Measurements from ENCODE around the gene KAT8. TPM values are rescaled to one million over a fixed set of nuclear protein-coding genes. Genes with fewer than 3 reads are reported as not detected.
"Not testable (repeated sequence)": the region's sequence is repeated elsewhere in the genome, so short reads cannot be mapped to it uniquely, and the experiment has no call there.

Gene KAT8
- total RNA-seq, 2 experiments from 2014 or later: 86.9 to 95.3 TPM

GRCh38 chr16:31099860-31100638 lies 17.4 kb upstream of the KAT8 start:
- no peak for TF ChIP-seq CTCF (conservative IDR thresholded peaks at IDR 0.05; ENCODE audit: low read length)
- TF ChIP-seq EZH2phosphoT487 (IDR thresholded peaks at IDR 0.05; ENCODE audit: borderline replicate concordance, low read depth, low read length): no peak
- intact Hi-C loops (cut with micrococcal nuclease; ENCODE audit: unreplicated experiment): no loop called here
- Histone ChIP-seq H3K9me3 (ENCODE audit: low read length) (no peaks in the 10 kb centered on the region), H3K36me3 (ENCODE audit: insufficient read depth, low read length) (no peaks in the 10 kb centered on the region), H3K4me3 (ENCODE audit: low read depth, low read length, poor library complexity, severe bottlenecking) (no peak overlapping the region), H3K4me1 (ENCODE audit: insufficient read depth, low read length, poor library complexity, severe bottlenecking) (peaks cover 8% of the 10 kb centered on the region), H3K79me2 (ENCODE audit: insufficient read depth, low read depth, low read length) (no peaks in the 10 kb centered on the region), H4K20me1 (ENCODE audit: insufficient read depth, low read length) (no peaks in the 10 kb centered on the region), H3K27ac (ENCODE audit: low read depth, low read length, poor library complexity, severe bottlenecking) (no peak overlapping the region), H3K4me2 (ENCODE audit: low read length) (no peak overlapping the region), H2AFZ (ENCODE audit: low read length) (no peak overlapping the region), H3K9me2 (ENCODE audit: insufficient read depth, low read length) (no peaks in the 10 kb centered on the region)
- POLR2A ChIA-PET: interaction anchor here (0.6 kb wide), 3 partner anchors 21 to 541 kb away, joined by 3 to 7 read pairs (median 3); no protein-coding TSS in a partner anchor
- BruUV-seq (replicated peaks): no TSS peak
- no peak for DNase-seq (ENCODE audit: low spot score)
- CTCF ChIA-PET (ENCODE audit: unreplicated experiment): no interaction called here

- H3K27ac ChIP-seq (ENCODE audit: low read depth, low read length, poor library complexity, severe bottlenecking); H3K9me3 ChIP-seq (ENCODE audit: low read length); H4K20me1 ChIP-seq (ENCODE audit: insufficient read depth, low read length); BruUV-seq (replicated peaks); DNase-seq (ENCODE audit: low spot score); H3K4me3 ChIP-seq (ENCODE audit: low read depth, low read length, poor library complexity, severe bottlenecking); H3K79me2 ChIP-seq (ENCODE audit: insufficient read depth, low read depth, low read length); H2AFZ ChIP-seq (ENCODE audit: low read length); H3K4me2 ChIP-seq (ENCODE audit: low read length); intact Hi-C loops (cut with micrococcal nuclease; ENCODE audit: unreplicated experiment); H3K9me2 ChIP-seq (ENCODE audit: insufficient read depth, low read length); H3K4me1 ChIP-seq (ENCODE audit: insufficient read depth, low read length, poor library complexity, severe bottlenecking); H3K36me3 ChIP-seq (ENCODE audit: insufficient read depth, low read length); CTCF ChIA-PET (ENCODE audit: unreplicated experiment): not testable (repeated sequence)
- POLR2A ChIA-PET: interaction anchor here (0.6 to 0.8 kb wide), 2 partner anchors 9 to 54 kb away, joined by 3 to 7 read pairs; no protein-coding TSS in a partner anchor
These were observed 16.4 kb upstream of the KAT8 start for GRCh38 chr16:31100876-31101641.

- no peak overlapping the region for H3K4me3 ChIP-seq (ENCODE audit: low read depth, low read length, poor library complexity, severe bottlenecking)
- intact Hi-C loops (cut with micrococcal nuclease; ENCODE audit: unreplicated experiment): no loop called here
- peak; percentile 77 for DNase-seq (ENCODE audit: low spot score)
- H3K27ac ChIP-seq (ENCODE audit: low read depth, low read length, poor library complexity, severe bottlenecking): no peak overlapping the region
- no peaks in the 10 kb centered on the region for H4K20me1 ChIP-seq (ENCODE audit: insufficient read depth, low read length)
- no peaks in the 10 kb centered on the region for H3K9me3 ChIP-seq (ENCODE audit: low read length)
- H3K79me2 ChIP-seq (ENCODE audit: insufficient read depth, low read depth, low read length): no peaks in the 10 kb centered on the region
- H3K4me1 ChIP-seq (ENCODE audit: insufficient read depth, low read length, poor library complexity, severe bottlenecking): peaks cover 18% of the 10 kb centered on the region
- no peaks in the 10 kb centered on the region for H3K9me2 ChIP-seq (ENCODE audit: insufficient read depth, low read length)
- ChIA-PET POLR2A (no interaction called here), CTCF (ENCODE audit: unreplicated experiment) (no interaction called here)
- no TSS peak for BruUV-seq (replicated peaks)
- TF ChIP-seq EZH2phosphoT487 (IDR thresholded peaks at IDR 0.05; ENCODE audit: borderline replicate concordance, low read depth, low read length) (no peak), CTCF (conservative IDR thresholded peaks at IDR 0.05; ENCODE audit: low read length) (peak; percentile 75)
- H3K36me3 ChIP-seq (ENCODE audit: insufficient read depth, low read length): peaks cover 8% of the 10 kb centered on the region; the same call in 1 of the 2 replicates
- peak overlapping the region; percentile 67 for H2AFZ ChIP-seq (ENCODE audit: low read length)
- H3K4me2 ChIP-seq (ENCODE audit: low read length): peak overlapping the region; percentile 27; the same call in 1 of the 2 replicates
These were observed 11.7 kb upstream of the KAT8 start for GRCh38 chr16:31105677-31106213.
